Type B pancreatic cell (in vitro differentiated cells): Measurements from ENCODE around the gene GNAS-AS1. TPM values are rescaled to one million over a fixed set of nuclear protein-coding genes. Genes with fewer than 3 reads are reported as not detected.
A peak's percentile ranks its signal among the peaks of the same experiment; 100 is the strongest.

Source experiments
- DNase-seq: peaks from one replicate; pipeline ENCODE4 v3.0.0; 2021; ENCODE audit warnings: mixed read lengths; ENCODE audit not compliant: unreplicated experiment; ENCODE audit errors: extremely low spot score
- H3K27ac Mint-ChIP-seq: 2 replicates; pipeline ENCODE4 v1.8.0; 2021; ENCODE audit warnings: mild to moderate bottlenecking, mixed read lengths
- H3K27me3 Mint-ChIP-seq: 2 replicates; pipeline ENCODE4 v1.8.0; 2021; ENCODE audit warnings: mixed read lengths
- H3K36me3 Mint-ChIP-seq: 2 replicates; pipeline ENCODE4 v1.8.0; 2021; ENCODE audit warnings: mixed read lengths
- H3K4me1 Mint-ChIP-seq: one replicate; pipeline ENCODE4 v1.8.0; 2021; ENCODE audit warnings: mixed read lengths; ENCODE audit not compliant: unreplicated experiment
- H3K4me3 Mint-ChIP-seq: 2 replicates; pipeline ENCODE4 v1.8.0; 2021; ENCODE audit warnings: mild to moderate bottlenecking, mixed read lengths
- H3K9me3 Mint-ChIP-seq: 2 replicates; pipeline ENCODE4 v1.8.0; 2021; ENCODE audit warnings: mixed read lengths
- CTCF ChIP-seq: fragments of 200-600 bp; sonication (generic); conservative IDR thresholded peaks from 2 replicates; pipeline ENCODE4 v1.5.0; 2021; ENCODE audit warnings: antibody characterized with exemption, mild to moderate bottlenecking
- total RNA-seq: library from RNA; stranded (reverse); gene quantifications from 2 replicates; pipeline ENCODE4 v1.2.1, GENCODE V29; 2021; ENCODE audit warnings: low replicate concordance

The GNAS-AS1 gene
- total RNA-seq, 1 donor from 2014 or later = 6.1 TPM

- Mint-ChIP-seq H3K9me3 (no peaks in the 10 kb centered on the region), H3K27me3 (peaks cover 65% of the 10 kb centered on the region), H3K36me3 (peaks cover 3% of the 10 kb centered on the region), H3K4me3 (peak overlapping the region; percentile 85), H3K27ac (peak overlapping the region; percentile 13), H3K4me1 (peaks cover 16% of the 10 kb centered on the region)
- no peak for DNase-seq
- no peak for TF ChIP-seq CTCF
Measured at GRCh38 chr20:58854638-58855471, 4.2 kb upstream of the GNAS-AS1 start.

- Mint-ChIP-seq H3K27me3 (peaks cover 72% of the 10 kb centered on the region), H3K4me3 (peak overlapping the region; percentile 85), H3K9me3 (no peaks in the 10 kb centered on the region), H3K27ac (no peak overlapping the region), H3K4me1 (peaks cover 18% of the 10 kb centered on the region), H3K36me3 (peaks cover 6% of the 10 kb centered on the region)
- TF ChIP-seq CTCF = no peak
- no peak for DNase-seq
Measured at GRCh38 chr20:58853976-58854637, 3.4 kb upstream of the GNAS-AS1 start.

- Mint-ChIP-seq H3K4me1 (peaks cover 18% of the 10 kb centered on the region), H3K36me3 (peaks cover 6% of the 10 kb centered on the region), H3K4me3 (no peak overlapping the region), H3K9me3 (no peaks in the 10 kb centered on the region), H3K27ac (no peak overlapping the region), H3K27me3 (peaks cover 68% of the 10 kb centered on the region)
- no peak for DNase-seq
- no peak for TF ChIP-seq CTCF
Measured at GRCh38 chr20:58853466-58853865, 2.8 kb upstream of the GNAS-AS1 start.

- DNase-seq = no peak
- peak within 1 kb of the TSS; percentile 62 for H3K27ac Mint-ChIP-seq
- peak within 1 kb of the TSS; percentile 95 for H3K4me3 Mint-ChIP-seq
- H3K36me3 Mint-ChIP-seq = peaks cover 6% of the 10 kb centered on the region
- TF ChIP-seq CTCF = peak; percentile 79
- peaks cover 18% of the 10 kb centered on the region for H3K4me1 Mint-ChIP-seq
- H3K9me3 Mint-ChIP-seq = no peaks in the 10 kb centered on the region
- peaks cover 67% of the 10 kb centered on the region for H3K27me3 Mint-ChIP-seq
Measured at GRCh38 chr20:58852543-58853271, 2.0 kb upstream of the GNAS-AS1 start, which contains the start of gene GNAS. Gene GNAS (plus strand): TSS chr20:58852716.

- H3K36me3 Mint-ChIP-seq = peaks cover 6% of the 10 kb centered on the region
- DNase-seq = no peak
- no peak overlapping the region for H3K27ac Mint-ChIP-seq
- no peak for TF ChIP-seq CTCF
- H3K27me3 Mint-ChIP-seq = peaks cover 66% of the 10 kb centered on the region
- peak overlapping the region; percentile 95 for H3K4me3 Mint-ChIP-seq
- no peaks in the 10 kb centered on the region for H3K9me3 Mint-ChIP-seq
- H3K4me1 Mint-ChIP-seq = peaks cover 18% of the 10 kb centered on the region
Measured at GRCh38 chr20:58851969-58852458, 1.3 kb upstream of the GNAS-AS1 start.
